ENCODE data around the gene CDCP1.

GRCh38 chr3:45152307-45152706 is 6.1 kb upstream of the CDCP1 start:
- TF ChIP-seq POLR2A (IDR thresholded peaks at IDR 0.05), result no peak
- TF ChIP-seq, protein P1, sequence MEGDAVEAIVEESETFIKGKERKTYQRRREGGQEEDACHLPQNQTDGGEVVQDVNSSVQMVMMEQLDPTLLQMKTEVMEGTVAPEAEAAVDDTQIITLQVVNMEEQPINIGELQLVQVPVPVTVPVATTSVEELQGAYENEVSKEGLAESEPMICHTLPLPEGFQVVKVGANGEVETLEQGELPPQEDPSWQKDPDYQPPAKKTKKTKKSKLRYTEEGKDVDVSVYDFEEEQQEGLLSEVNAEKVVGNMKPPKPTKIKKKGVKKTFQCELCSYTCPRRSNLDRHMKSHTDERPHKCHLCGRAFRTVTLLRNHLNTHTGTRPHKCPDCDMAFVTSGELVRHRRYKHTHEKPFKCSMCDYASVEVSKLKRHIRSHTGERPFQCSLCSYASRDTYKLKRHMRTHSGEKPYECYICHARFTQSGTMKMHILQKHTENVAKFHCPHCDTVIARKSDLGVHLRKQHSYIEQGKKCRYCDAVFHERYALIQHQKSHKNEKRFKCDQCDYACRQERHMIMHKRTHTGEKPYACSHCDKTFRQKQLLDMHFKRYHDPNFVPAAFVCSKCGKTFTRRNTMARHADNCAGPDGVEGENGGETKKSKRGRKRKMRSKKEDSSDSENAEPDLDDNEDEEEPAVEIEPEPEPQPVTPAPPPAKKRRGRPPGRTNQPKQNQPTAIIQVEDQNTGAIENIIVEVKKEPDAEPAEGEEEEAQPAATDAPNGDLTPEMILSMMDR (IDR thresholded peaks at IDR 0.05 in 4 of 5, conservative IDR thresholded peaks at IDR 0.05 in 1 of 5), result no peak

Measured in gastrocnemius medialis (tissue), 4 donors.